ENCODE measurements around the gene TSSK2.

Gene TSSK2

DNA sequence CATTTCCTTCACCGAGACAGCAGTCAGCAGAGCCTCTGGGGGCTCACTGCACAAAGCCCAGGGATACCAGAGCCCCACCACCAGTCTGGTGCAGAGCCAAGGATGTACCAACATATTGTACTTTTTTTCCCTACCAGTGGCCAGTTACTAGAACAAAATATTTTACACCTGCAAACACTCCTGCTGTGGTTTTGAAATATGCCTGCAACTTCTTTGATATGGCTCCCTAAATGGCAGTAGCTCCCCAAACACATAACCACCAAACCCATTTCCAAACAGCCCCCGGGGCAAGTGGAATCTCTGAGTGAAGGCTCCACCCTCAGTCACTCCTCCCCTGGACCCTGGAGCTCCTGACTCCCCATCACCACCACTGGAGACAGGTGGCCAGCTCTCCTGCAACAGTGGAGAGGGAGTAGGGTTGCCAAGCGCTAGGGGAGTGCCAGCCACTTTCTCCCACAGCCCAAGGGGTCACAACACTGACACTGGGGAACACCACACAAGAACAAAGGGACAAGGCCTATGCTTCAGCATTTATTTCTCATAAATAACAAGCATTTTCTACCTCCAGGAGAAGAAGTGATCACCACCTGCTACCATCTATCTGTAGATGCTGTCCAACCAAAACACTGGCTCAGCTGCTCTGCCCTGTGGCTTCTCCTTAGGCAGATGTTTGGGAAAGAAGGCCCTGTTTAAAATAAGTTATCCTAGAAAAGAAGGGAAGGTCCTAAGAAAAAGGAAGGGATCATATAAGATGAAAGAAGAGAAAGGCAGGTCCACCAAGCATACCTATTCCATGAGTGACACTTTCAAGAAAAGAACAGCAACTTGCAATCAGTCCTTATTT lies 24.0 kb upstream of the TSSK2 start:
- DNase-seq: no peak

DNA sequence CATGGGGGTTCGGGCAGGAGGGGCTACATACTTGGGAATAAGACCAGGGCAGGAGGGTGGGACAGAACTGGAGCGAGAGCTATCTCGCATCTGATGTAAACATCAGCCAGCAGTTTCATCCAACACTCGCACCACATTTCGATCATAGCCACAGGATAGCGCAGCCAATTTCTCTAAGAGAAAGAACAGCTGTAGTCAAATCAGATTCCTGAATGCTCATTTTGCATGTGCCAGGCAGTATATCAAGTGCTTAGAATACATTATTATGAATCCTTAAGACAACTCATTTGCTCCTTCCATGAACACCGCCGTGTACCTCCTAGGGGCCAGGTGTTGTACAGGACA lies 23.4 kb upstream of the TSSK2 start:
- no peak for DNase-seq

GRCh38 chr22:19108807-19109197 lies 22.3 kb upstream of the TSSK2 start:
- no peak for DNase-seq

GRCh38 chr22:19109198-19110063 lies 21.7 kb upstream of the TSSK2 start:
- DNase-seq: peak; percentile 16

DNA sequence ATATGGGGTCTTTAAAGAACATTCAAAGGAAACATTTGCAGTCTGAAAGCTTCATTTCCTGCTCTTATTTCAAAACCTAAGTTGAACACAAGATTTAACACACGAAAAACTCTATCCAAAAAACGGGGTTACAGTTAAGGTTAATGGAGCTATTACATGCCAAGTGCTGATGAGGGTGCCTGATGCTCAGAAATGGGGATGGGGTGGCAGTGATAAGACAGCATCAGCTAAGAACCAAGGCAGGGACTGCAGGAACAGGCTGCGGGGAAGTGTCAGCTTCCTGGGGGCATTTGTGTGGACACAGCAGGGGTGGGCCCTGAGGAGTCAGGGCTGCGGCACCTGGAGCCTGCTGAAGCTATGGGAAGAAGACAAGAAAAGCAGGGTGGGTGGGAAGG lies 21.0 kb upstream of the TSSK2 start:
- DNase-seq: no peak

DNA sequence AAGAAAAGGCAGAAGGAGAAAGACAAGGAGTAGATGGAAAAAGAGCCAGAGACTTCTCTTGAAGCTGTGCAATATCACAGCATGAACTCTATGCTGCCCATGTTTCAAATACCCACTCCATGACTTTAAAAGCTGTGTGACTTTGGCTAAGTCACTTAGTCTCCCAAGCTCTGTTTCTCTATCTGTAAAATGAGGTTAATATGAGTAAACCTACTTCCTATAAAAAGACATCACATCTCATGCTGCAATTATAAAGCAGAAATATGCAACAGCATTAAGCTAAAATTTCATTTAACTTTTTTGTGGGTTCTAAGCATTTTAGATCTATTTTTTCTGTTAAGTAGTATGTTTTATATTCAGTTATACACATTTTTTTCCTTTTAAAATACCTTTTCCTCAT lies 20.5 kb upstream of the TSSK2 start:
- DNase-seq: no peak

DNA sequence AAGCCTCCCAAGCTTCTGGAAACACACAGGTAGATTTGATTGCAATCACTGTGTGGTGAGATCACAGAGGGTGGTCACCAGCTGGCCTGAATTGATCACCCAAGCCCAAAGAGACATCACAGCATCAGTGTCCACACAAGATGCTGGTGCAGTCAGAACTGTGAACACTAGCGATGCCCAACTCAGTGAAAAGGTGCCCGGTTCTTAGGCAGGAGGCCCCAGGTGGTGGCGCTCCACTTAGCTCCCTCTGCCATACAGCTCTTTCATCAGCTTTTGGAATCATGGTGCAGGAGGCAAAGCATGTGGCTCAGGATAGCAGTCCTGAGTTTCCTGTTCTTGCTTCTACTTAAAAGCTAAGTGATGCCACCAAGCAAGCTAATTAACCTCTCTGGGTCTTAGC lies 20.0 kb upstream of the TSSK2 start:
- no peak for DNase-seq

GRCh38 chr22:19111584-19111983 lies 19.5 kb upstream of the TSSK2 start:
- no peak for DNase-seq

DNA sequence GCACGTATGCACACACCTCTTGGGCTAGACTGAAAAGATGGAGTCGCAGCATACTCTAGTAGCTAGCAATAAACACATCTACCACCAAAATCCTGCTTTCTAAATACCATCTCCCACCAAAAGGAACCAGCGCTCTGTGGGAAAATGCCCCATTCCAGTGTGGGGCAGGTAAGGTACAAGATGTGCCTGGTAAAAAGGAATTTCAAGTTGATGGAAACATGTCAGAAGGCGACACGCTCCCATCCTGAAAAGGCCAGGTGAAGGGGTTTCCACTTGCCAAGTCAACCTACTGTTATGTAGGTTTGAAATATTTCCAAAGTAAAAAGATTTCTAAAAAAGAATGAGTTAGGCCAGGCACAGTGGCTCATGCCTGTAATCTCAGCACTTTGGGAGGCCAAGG lies 17.7 kb upstream of the TSSK2 start:
- DNase-seq: no peak

GRCh38 chr22:19114984-19115552 lies 16.0 kb upstream of the TSSK2 start:
- no peak for DNase-seq

- no peak for DNase-seq
Observed at GRCh38 chr22:19115628-19116027, 15.5 kb upstream of the TSSK2 start.

GRCh38 chr22:19117111-19117512 lies 14.0 kb upstream of the TSSK2 start:
- DNase-seq: peak; percentile 62

DNA sequence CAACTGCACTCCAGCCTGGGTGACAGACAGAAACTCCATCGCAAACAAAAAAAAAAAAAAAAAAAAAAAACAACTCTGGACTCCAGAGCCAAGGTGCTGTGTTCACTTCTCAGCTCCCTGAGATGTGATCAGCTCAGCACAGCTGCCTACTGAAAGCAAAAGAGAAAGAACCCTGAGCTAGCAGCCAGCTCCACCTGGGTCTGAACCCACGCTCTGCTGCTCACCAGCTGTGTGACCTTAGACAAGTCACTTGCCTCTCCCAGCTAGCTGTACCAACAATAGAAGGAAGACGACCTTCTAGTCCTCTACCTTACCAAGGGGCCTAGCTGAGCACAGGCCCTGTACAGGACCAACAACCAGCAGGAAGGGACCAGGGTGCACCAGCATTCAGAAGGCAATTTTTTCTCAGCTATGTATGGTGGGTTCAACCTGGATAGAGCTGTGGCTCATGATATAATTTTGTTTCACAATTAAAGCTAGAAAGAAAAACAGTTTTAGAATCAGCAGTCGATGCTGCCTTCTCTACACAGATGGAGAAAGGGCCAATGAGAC lies 12.7 kb upstream of the TSSK2 start:
- DNase-seq: no peak

GRCh38 chr22:19119949-19120348 lies 11.2 kb upstream of the TSSK2 start:
- DNase-seq: no peak

DNA sequence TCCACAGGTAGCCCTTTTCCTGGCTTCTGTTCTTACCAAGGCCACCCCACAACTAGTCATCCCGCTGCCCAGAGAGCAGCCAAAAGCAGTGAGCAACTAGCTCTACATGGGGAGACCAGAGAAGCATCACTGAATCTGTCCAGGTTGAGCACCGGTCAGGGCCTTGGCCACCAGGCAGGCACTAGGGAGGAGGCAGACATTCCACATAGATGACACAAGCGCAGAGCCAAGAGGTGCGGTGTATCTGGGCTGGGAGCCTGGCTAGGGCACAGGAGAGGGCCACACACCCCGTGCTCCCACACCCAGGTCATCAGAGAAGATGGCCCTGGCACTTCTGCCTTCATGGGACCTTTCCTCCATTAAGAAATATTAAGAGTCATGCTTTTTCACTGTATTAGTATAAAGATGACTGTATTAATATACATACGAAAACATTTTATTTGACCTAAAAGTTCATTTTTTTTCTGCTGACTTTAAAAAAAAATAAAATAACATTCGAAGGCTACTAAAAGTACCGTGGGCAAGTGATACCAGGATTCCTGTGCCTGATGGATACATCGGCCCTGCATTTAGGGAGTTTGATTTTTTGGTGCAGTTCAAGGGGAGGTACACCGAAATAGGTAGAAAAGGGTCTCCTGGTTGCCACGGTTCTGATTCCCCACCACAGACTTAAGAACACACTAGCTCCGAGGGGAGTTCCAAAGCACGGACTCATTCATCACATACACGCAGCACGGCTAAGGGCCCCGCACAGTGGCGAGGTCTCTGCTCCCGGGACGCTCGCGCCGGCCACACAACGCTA lies 10.1 kb upstream of the TSSK2 start:
- DNase-seq: no peak

- DNase-seq: no peak
Observed at GRCh38 chr22:19121631-19122142, 9.4 kb upstream of the TSSK2 start.

GRCh38 chr22:19122143-19122751 lies 8.9 kb upstream of the TSSK2 start, which contains the start of gene DGCR2:
Gene DGCR2, minus strand, starts transcription at chr22:19122412. Its CDS starts 206 bp downstream, at chr22:19122206.
- DNase-seq: peak; percentile 93

DNA sequence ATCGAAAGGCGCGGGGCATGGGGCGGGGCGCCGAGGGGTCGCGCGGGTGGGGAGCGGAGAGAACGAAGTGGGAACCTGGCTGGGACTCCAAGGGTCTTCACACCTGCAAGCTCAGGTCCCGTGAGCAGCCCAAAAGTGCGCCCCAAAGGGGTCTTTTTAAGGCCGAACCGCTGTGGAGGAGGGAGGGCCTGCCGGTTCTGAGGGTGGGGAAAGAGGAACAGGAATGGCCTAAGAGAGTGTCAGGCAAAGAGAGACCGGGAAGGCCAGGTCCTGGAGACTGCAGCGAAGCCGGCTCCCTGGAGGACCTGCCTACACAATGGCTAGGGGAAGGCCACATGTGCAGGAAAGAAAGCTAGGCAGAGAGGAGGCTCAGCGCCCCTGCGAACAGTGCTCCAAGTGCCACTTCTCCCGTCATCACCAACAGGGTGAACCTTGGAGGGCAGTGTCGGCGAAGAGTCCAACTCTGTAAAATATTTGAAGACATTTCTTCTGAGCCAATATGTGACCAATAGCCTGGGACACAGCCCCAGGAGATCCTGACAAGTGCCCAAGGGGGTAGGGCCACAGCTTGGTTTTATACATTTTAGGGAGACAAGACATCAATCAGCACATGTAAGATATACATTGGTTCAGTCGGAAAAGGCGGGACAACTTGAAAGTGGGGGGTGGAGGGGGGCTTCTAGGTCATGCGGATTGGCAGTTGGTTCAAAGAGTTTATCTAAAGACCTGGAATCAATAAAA lies 8.2 kb upstream of the TSSK2 start:
- DNase-seq: no peak

DNA sequence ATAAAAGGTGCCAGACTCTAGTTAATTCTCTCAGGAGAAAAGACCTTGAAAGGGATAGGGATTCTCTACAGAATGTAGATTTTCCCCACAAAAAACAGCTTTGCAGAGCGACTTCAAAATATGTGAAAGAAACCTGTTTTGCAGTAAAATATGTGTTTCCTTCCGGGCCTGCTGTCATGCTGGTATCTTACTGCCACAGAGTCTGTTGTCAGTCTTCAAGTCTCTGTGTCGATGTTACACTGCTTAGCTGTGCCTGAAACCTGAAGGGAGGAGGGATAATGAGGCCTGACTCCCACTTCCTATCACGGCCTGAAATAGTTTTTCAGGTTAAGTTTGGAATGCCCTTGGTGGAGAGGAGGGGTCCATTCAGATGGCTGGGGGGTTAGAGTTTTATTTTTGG lies 7.2 kb upstream of the TSSK2 start:
- DNase-seq: no peak

- no peak for DNase-seq
Observed at GRCh38 chr22:19124377-19124776, 6.7 kb upstream of the TSSK2 start.

- no peak for DNase-seq
Observed at GRCh38 chr22:19125011-19125410, 6.1 kb upstream of the TSSK2 start.
